Neural crest cell (in vitro differentiated cells): ENCODE measurements around the gene AHNAK. TPM values are rescaled to one million over a fixed set of nuclear protein-coding genes. Genes with fewer than 3 reads are reported as not detected.
A peak's percentile ranks its signal among the peaks of the same experiment; 100 is the strongest.

Experiments
- DNase-seq: peaks from one replicate; pipeline ENCODE4 v3.0.0; 2021; ENCODE audit warnings: low read depth, mixed read lengths, low spot score
- H3K27ac Mint-ChIP-seq: one replicate; pipeline ENCODE4 v1.8.0; 2021; ENCODE audit warnings: mild to moderate bottlenecking, mixed read lengths; ENCODE audit not compliant: unreplicated experiment
- H3K27me3 Mint-ChIP-seq: 2 replicates; pipeline ENCODE4 v1.8.0; 2021; ENCODE audit warnings: low read depth, mild to moderate bottlenecking, mixed read lengths
- H3K36me3 Mint-ChIP-seq: 2 replicates; pipeline ENCODE4 v1.8.0; 2021; ENCODE audit warnings: low read depth, mild to moderate bottlenecking, mixed read lengths
- H3K4me1 Mint-ChIP-seq: 2 replicates; pipeline ENCODE4 v1.8.0; 2021; ENCODE audit warnings: mixed read lengths
- H3K4me3 Mint-ChIP-seq: one replicate; pipeline ENCODE4 v1.8.0; 2021; ENCODE audit warnings: mild to moderate bottlenecking, mixed read lengths
- H3K9me3 Mint-ChIP-seq: 2 replicates; pipeline ENCODE4 v1.8.0; 2021; ENCODE audit warnings: mixed read lengths
- CTCF ChIP-seq: fragments of 200-600 bp; sonication (generic); conservative IDR thresholded peaks from 2 replicates; pipeline ENCODE4 v1.5.0; 2021; ENCODE audit warnings: antibody characterized with exemption, mild to moderate bottlenecking
- total RNA-seq: library from RNA; stranded (reverse); gene quantifications from 2 replicates; pipeline ENCODE4 v1.2.1, GENCODE V29; 2021

AHNAK gene
- total RNA-seq, 1 donor from 2014 or later = 0.65 TPM

DNA sequence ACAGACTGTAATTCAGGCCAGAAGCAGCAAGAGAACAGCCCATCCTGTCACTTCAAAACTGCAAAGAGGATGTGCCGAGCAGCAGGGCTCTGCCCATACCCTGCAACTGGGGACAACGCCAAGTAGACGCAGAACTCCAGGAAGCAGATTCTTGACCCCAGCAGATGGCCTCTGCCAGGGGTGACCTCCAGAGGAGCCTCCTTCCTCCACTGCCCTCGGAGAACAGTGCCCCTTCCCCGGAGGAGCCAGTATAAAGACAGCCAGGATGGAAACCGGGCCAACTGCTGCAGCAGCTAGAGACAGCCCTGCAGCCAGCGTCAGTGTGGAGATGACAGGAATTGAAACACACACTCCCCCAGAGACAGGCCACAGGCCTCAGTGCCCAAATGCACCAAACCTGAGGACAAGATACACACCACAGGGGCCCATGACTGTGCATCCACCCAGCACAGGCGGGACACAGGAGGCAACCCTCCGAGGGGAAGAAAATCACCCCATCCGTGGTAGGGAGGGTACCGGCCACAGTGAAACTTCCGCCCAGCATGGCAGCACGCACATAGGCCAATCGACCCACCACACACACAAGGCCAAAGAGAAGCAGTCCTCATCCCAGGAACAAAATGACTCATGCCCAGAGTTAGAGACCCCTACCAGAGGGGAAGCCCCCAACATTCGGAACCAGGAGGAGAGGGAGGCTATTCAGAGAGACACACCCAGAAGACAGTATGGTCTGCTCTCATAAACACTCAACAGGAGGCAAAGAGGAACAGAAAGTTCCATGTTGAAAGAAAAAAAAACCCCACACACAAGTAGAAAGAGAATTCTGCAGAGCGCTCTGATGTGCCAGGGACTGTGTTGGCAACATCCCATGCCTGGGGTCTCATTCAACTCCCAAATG, 5.6 kb downstream of the AHNAK start:
- peaks cover 8% of the 10 kb centered on the region for H3K4me1 Mint-ChIP-seq
- peak overlapping the region; percentile 38 for H3K4me3 Mint-ChIP-seq
- H3K27ac Mint-ChIP-seq = no peak overlapping the region
- no peaks in the 10 kb centered on the region for H3K9me3 Mint-ChIP-seq
- H3K27me3 Mint-ChIP-seq = peaks cover 52% of the 10 kb centered on the region
- TF ChIP-seq CTCF = no peak
- no peaks in the 10 kb centered on the region for H3K36me3 Mint-ChIP-seq
- DNase-seq = no peak

GRCh38 chr11:62539238-62539925, 7.2 kb downstream of the AHNAK start:
- no peak overlapping the region for H3K4me3 Mint-ChIP-seq
- H3K4me1 Mint-ChIP-seq = peaks cover 5% of the 10 kb centered on the region
- no peak for DNase-seq
- H3K9me3 Mint-ChIP-seq = no peaks in the 10 kb centered on the region
- no peaks in the 10 kb centered on the region for H3K36me3 Mint-ChIP-seq
- TF ChIP-seq CTCF = no peak
- H3K27ac Mint-ChIP-seq = no peak overlapping the region
- peaks cover 36% of the 10 kb centered on the region for H3K27me3 Mint-ChIP-seq

GRCh38 chr11:62538470-62539237, 8.0 kb downstream of the AHNAK start:
- no peak for TF ChIP-seq CTCF
- Mint-ChIP-seq H3K4me1 (peaks cover 5% of the 10 kb centered on the region), H3K36me3 (no peaks in the 10 kb centered on the region), H3K27ac (no peak overlapping the region), H3K9me3 (no peaks in the 10 kb centered on the region), H3K27me3 (peaks cover 29% of the 10 kb centered on the region), H3K4me3 (no peak overlapping the region)
- DNase-seq = no peak

GRCh38 chr11:62536301-62536957, 10.2 kb downstream of the AHNAK start:
- peaks cover 8% of the 10 kb centered on the region for H3K27me3 Mint-ChIP-seq
- H3K36me3 Mint-ChIP-seq = no peaks in the 10 kb centered on the region
- no peak overlapping the region for H3K27ac Mint-ChIP-seq
- no peak overlapping the region for H3K4me3 Mint-ChIP-seq
- no peak for DNase-seq
- peaks cover 5% of the 10 kb centered on the region for H3K4me1 Mint-ChIP-seq
- no peaks in the 10 kb centered on the region for H3K9me3 Mint-ChIP-seq
- TF ChIP-seq CTCF = no peak

GRCh38 chr11:62535802-62536201, 10.8 kb downstream of the AHNAK start:
- Mint-ChIP-seq H3K36me3 (no peaks in the 10 kb centered on the region), H3K4me1 (peaks cover 2% of the 10 kb centered on the region), H3K9me3 (no peaks in the 10 kb centered on the region), H3K4me3 (no peak overlapping the region), H3K27me3 (peaks cover 1% of the 10 kb centered on the region), H3K27ac (no peak overlapping the region)
- DNase-seq = no peak
- TF ChIP-seq CTCF = no peak
